H1 (cell line): ENCODE measurements around the gene WDR64. TPM values are rescaled to one million over a fixed set of nuclear protein-coding genes. Genes with fewer than 3 reads are reported as not detected.

Experiments
- CTCF ChIA-PET: fragments of 300-600 bp; sonication (Branson Sonifier 250); formaldehyde crosslinking; loops from one replicate; lab custom pipeline; 2021; ENCODE audit not compliant: partially characterized antibody; lab: Charles Lee
- POLR2A ChIA-PET: fragments of 300-600 bp; sonication (Branson Sonifier 250); formaldehyde crosslinking; loops from one replicate; lab custom pipeline; 2021; ENCODE audit warnings: inconsistent platforms; ENCODE audit not compliant: partially characterized antibody; lab: Charles Lee
- DNase-seq, 2 experiments: peaks; one replicate each; pipeline versions ENCODE4 v3.0.0 to v3.0.0-alpha.2; 2010 to 2022; ENCODE audit warnings: low spot score in 2 of 2, low read depth in 1 of 2, mixed read lengths in 1 of 2
- FAIRE-seq: peaks from 2 replicates; lab custom pipeline; 2011; peaks lifted over from hg19 to GRCh38; lab: Jason Lieb, UNC
- H2AFZ ChIP-seq: 2 replicates; pipeline ENCODE4 v1.8.1; 2012; ENCODE audit warnings: low read length, inconsistent platforms
- H2AK5ac ChIP-seq: 2 replicates; pipeline ENCODE4 v1.6.1; 2013; ENCODE audit warnings: low read depth, low read length
- H2BK120ac ChIP-seq: replicated peaks from 2 replicates; pipeline ENCODE3; 2013; ENCODE audit warnings: low read depth, low read length, inconsistent platforms
- H2BK12ac ChIP-seq: 2 replicates; pipeline ENCODE4 v1.6.1; 2013; ENCODE audit warnings: low read depth, low read length
- H2BK15ac ChIP-seq: 2 replicates; pipeline ENCODE4 v1.6.1; 2013; ENCODE audit warnings: low read length
- H2BK20ac ChIP-seq: 2 replicates; pipeline ENCODE4 v1.6.1; 2013; ENCODE audit warnings: low read length
- H2BK5ac ChIP-seq: 2 replicates; pipeline ENCODE4 v1.6.1; 2013; ENCODE audit warnings: low read depth, low read length
- H3K14ac ChIP-seq: 2 replicates; pipeline ENCODE4 v1.6.1; 2013; ENCODE audit warnings: inconsistent platforms; ENCODE audit not compliant: insufficient read length
- H3K18ac ChIP-seq: 2 replicates; pipeline ENCODE4 v1.6.1; 2013; ENCODE audit warnings: low read length; ENCODE audit errors: extremely low read depth
- H3K23ac ChIP-seq: 2 replicates; pipeline ENCODE4 v1.6.1; 2013; ENCODE audit warnings: inconsistent platforms; ENCODE audit not compliant: insufficient read length
- H3K23me2 ChIP-seq: 2 replicates; pipeline ENCODE4 v1.6.1; 2013; ENCODE audit warnings: low read depth, low read length
- H3K27ac ChIP-seq: 2 replicates; pipeline ENCODE4 v1.6.1; 2011; ENCODE audit warnings: low read depth, low read length, inconsistent platforms
- H3K27me3 ChIP-seq, 4 experiments: replicated peaks in 1 of 4; 1 replicate in 1 of 4; 2 replicates in 3 of 4; pipeline versions ENCODE4 v1.6.1 to v1.8.1; 2011 to 2013; ENCODE audit warnings: low read length in 3 of 4, mild to moderate bottlenecking in 3 of 4, inconsistent platforms in 2 of 4, mixed read lengths in 2 of 4, moderate library complexity in 1 of 4; ENCODE audit not compliant: control insufficient read depth in 3 of 4, insufficient read depth in 3 of 4; ENCODE audit errors: extremely low read depth in 1 of 4
- H3K36me3 ChIP-seq, 4 experiments: 2 replicates each; pipeline versions ENCODE4 v1.6.1 to v1.8.1; 2011 to 2013; ENCODE audit warnings: mild to moderate bottlenecking in 4 of 4, low read length in 3 of 4, moderate library complexity in 2 of 4, control low read depth in 1 of 4, inconsistent platforms in 1 of 4; ENCODE audit not compliant: insufficient read depth in 4 of 4, control insufficient read depth in 2 of 4
- H3K4ac ChIP-seq: replicated peaks from 2 replicates; pipeline ENCODE3; 2013; ENCODE audit warnings: low read length, low read depth, mixed read lengths, inconsistent platforms; ENCODE audit not compliant: insufficient read length
- H3K4me1 ChIP-seq, 4 experiments: replicated peaks in 1 of 4; 1 replicate in 1 of 4; 2 replicates in 3 of 4; pipeline versions ENCODE4 v1.6.1 to v1.8.1; 2011 to 2013; ENCODE audit warnings: low read length in 3 of 4, inconsistent platforms in 2 of 4, mixed read lengths in 1 of 4; ENCODE audit not compliant: insufficient read depth in 4 of 4, control insufficient read depth in 3 of 4
- H3K4me2 ChIP-seq, 2 experiments: 2 replicates each; pipeline versions ENCODE4 v1.6.1 to v1.8.1; 2011 to 2013; ENCODE audit warnings: low read depth in 2 of 2, low read length in 2 of 2, control low read depth in 1 of 2, inconsistent platforms in 1 of 2, mild to moderate bottlenecking in 1 of 2; ENCODE audit not compliant: insufficient read depth in 1 of 2
- H3K4me3 ChIP-seq, 4 experiments: fragments of 200-600, 300-600 bp in 1 of 4; sonication (generic), shearing (Covaris generic), sonication (Bioruptor Twin) in 1 of 4; 2 replicates each; pipeline versions ENCODE4 v1.5.1 to v1.8.1; 2011 to 2016; ENCODE audit warnings: low read length in 4 of 4, low read depth in 3 of 4, control low read depth in 2 of 4, inconsistent platforms in 2 of 4, mild to moderate bottlenecking in 2 of 4, mixed read lengths in 1 of 4, moderate library complexity in 1 of 4; ENCODE audit not compliant: insufficient read depth in 2 of 4; ENCODE audit errors: extremely low read depth in 1 of 4
- H3K56ac ChIP-seq: replicated peaks from 2 replicates; pipeline ENCODE3; 2013; ENCODE audit warnings: low read depth, mild to moderate bottlenecking, mixed read lengths, low read length, inconsistent platforms; ENCODE audit not compliant: insufficient read length
- H3K79me1 ChIP-seq: 2 replicates; pipeline ENCODE4 v1.6.1; 2013; ENCODE audit warnings: low read depth, low read length, control low read depth
- H3K79me2 ChIP-seq, 2 experiments: 2 replicates each; pipeline versions ENCODE4 v1.6.1 to v1.8.1; 2012 to 2013; ENCODE audit warnings: low read length in 2 of 2, mild to moderate bottlenecking in 2 of 2, inconsistent platforms in 1 of 2; ENCODE audit not compliant: insufficient read depth in 2 of 2, control insufficient read depth in 1 of 2
- H3K9ac ChIP-seq, 4 experiments: replicated peaks in 1 of 4; 1 replicate in 1 of 4; 2 replicates in 3 of 4; pipeline versions ENCODE4 v1.6.1 to v1.8.1; 2011 to 2013; ENCODE audit warnings: low read depth in 3 of 4, low read length in 3 of 4, control low read depth in 2 of 4, mild to moderate bottlenecking in 2 of 4, moderate library complexity in 2 of 4, inconsistent platforms in 1 of 4; ENCODE audit errors: extremely low read depth in 1 of 4
- H3K9me3 ChIP-seq, 2 experiments: 2 replicates each; pipeline versions ENCODE4 v1.6.1 to v1.8.1; 2012 to 2013; ENCODE audit warnings: mild to moderate bottlenecking in 2 of 2, moderate library complexity in 2 of 2, control low read depth in 1 of 2, inconsistent platforms in 1 of 2, low read depth in 1 of 2, low read length in 1 of 2, mixed read lengths in 1 of 2; ENCODE audit not compliant: insufficient read depth in 2 of 2
- H4K20me1 ChIP-seq, 2 experiments: replicated peaks in 1 of 2; 2 replicates each; pipeline versions ENCODE3 to v1.8.1; 2011 to 2013; ENCODE audit warnings: inconsistent platforms in 2 of 2, low read length in 2 of 2, mild to moderate bottlenecking in 1 of 2; ENCODE audit not compliant: insufficient read depth in 2 of 2, control insufficient read depth in 1 of 2
- H4K5ac ChIP-seq: 2 replicates; pipeline ENCODE4 v1.6.1; 2013; ENCODE audit warnings: low read length, low read depth, mixed read lengths, inconsistent platforms; ENCODE audit not compliant: insufficient read length
- H4K8ac ChIP-seq: 2 replicates; pipeline ENCODE4 v1.8.0; 2013; ENCODE audit warnings: mild to moderate bottlenecking, moderate library complexity, low read length, inconsistent platforms; ENCODE audit not compliant: insufficient read depth; ENCODE audit errors: extremely low read depth
- H4K91ac ChIP-seq: replicated peaks from 2 replicates; pipeline ENCODE3; 2013; ENCODE audit warnings: low read length, mixed read lengths, inconsistent platforms; ENCODE audit not compliant: insufficient read length
- ASH2L ChIP-seq: fragments of 200-600, 300-600 bp; sonication (generic); IDR thresholded peaks from one replicate; pipeline ENCODE4 v1.7.1; 2017; ENCODE audit warnings: low read length
- BRCA1 ChIP-seq: IDR thresholded peaks from 2 replicates; pipeline ENCODE4 v1.6.1; 2012; ENCODE audit warnings: low read depth, low read length, improper control_type of control experiment
- POLR2AphosphoS5 ChIP-seq: IDR thresholded peaks from 2 replicates; pipeline ENCODE4 v1.6.1; 2011; ENCODE audit warnings: low read depth, low read length
- RAD21 ChIP-seq, 2 experiments: IDR thresholded peaks in 1 of 2; conservative IDR thresholded peaks in 1 of 2; 2 replicates each; pipeline ENCODE4 v1.6.1; 2011; ENCODE audit warnings: low read depth in 2 of 2, low read length in 2 of 2, improper control_type of control experiment in 1 of 2, inconsistent platforms in 1 of 2, mild to moderate bottlenecking in 1 of 2, moderate library complexity in 1 of 2
- SIRT6 ChIP-seq: IDR thresholded peaks from one replicate; pipeline ENCODE4 v1.7.1; 2012; ENCODE audit warnings: low read length, inconsistent platforms
- polyA plus RNA-seq, 7 experiments: library from polyadenylated mRNA; depleted of rRNA in 3 of 7; stranded (reverse) in 5 of 7; unstranded in 2 of 7; fragments of >200 nt in 5 of 7; fragments of 200-250 nt in 2 of 7; gene quantifications; 1 replicate in 5 of 7; 2 replicates in 1 of 7; 4 replicates in 1 of 7; pipeline versions ENCODE4 v1.2.1 to v1.2.3, GENCODE V29; 2011 to 2013; ENCODE audit warnings: missing spikeins in 2 of 7, mixed read lengths in 2 of 7
- total RNA-seq: library from RNA; stranded (reverse); fragmentation: NEBNext Ultra II Directional; extraction: Animal tissue kit (Norgen Biotek cat#: 25700); gene quantifications from 2 replicates; pipeline ENCODE4 v1.2.1, GENCODE V29; 2021
- TF ChIP-seq, protein P1 (sequence below), 3 experiments: IDR thresholded peaks; 1 replicate in 2 of 3; 2 replicates in 1 of 3; pipeline versions ENCODE4 v1.5.1 to v1.6.1; 2011; ENCODE audit warnings: low read length in 3 of 3, mild to moderate bottlenecking in 3 of 3, inconsistent platforms in 2 of 3, low read depth in 1 of 3, moderate library complexity in 1 of 3; ENCODE audit not compliant: insufficient read depth in 1 of 3; ENCODE audit errors: control extremely low read depth in 1 of 3

The WDR64 gene
- total and polyA plus RNA-seq, 2 of the 8 experiments (the other 6 are each of a cell fraction or from before 2014, with no cell fraction given), result 0.02 TPM; not detected in 1

DNA sequence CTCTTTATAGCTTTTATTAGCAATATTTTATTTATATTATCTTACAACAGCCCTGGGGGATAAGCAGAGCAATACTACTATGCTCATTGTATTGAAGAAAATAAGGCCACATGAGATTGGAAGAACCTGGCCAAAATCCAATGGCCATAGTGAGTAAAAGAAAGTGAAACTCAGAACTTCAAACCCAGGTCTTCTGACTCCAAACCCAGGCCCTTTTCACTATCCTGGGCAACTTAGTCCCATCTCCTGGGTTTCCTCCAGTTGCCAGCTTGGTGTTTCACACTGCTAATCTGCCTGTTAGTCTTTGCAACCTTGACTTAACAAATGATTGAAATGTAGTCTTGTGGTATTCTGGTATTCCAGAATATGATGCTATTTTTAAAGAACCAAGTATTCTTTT, 173.5 kb downstream of the WDR64 start:
- no peak overlapping the region for H2BK5ac ChIP-seq
- ChIA-PET POLR2A (interaction anchor here (0.6 kb wide), 1 partner anchor 79 kb away, joined by 3 read pairs; no protein-coding TSS in a partner anchor), CTCF (interaction anchor here (0.8 to 1.0 kb wide), 2 partner anchors 214 to 223 kb away, joined by 3 to 4 read pairs; no protein-coding TSS in a partner anchor)
- TF ChIP-seq POLR2AphosphoS5, result no peak
- no peak for TF ChIP-seq SIRT6
- TF ChIP-seq BRCA1, result no peak
- TF ChIP-seq, protein P1, sequence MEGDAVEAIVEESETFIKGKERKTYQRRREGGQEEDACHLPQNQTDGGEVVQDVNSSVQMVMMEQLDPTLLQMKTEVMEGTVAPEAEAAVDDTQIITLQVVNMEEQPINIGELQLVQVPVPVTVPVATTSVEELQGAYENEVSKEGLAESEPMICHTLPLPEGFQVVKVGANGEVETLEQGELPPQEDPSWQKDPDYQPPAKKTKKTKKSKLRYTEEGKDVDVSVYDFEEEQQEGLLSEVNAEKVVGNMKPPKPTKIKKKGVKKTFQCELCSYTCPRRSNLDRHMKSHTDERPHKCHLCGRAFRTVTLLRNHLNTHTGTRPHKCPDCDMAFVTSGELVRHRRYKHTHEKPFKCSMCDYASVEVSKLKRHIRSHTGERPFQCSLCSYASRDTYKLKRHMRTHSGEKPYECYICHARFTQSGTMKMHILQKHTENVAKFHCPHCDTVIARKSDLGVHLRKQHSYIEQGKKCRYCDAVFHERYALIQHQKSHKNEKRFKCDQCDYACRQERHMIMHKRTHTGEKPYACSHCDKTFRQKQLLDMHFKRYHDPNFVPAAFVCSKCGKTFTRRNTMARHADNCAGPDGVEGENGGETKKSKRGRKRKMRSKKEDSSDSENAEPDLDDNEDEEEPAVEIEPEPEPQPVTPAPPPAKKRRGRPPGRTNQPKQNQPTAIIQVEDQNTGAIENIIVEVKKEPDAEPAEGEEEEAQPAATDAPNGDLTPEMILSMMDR (IDR thresholded peaks at IDR 0.05; ENCODE audit: control extremely low read depth in 1 of 3, insufficient read depth in 1 of 3, low read depth in 1 of 3, low read length in 3 of 3), result no peak
- no peak for TF ChIP-seq RAD21 (IDR thresholded peaks at IDR 0.05 in 1 of 2, conservative IDR thresholded peaks at IDR 0.05 in 1 of 2; ENCODE audit: low read depth in 2 of 2, low read length in 2 of 2)
- TF ChIP-seq ASH2L, result no peak

More for the DNA sequence above, 173.5 kb downstream of the WDR64 start:
- Histone ChIP-seq H2BK15ac (no peak overlapping the region), H2AFZ (no peak overlapping the region), H3K4ac (no peak overlapping the region), H3K27ac (no peak overlapping the region), H3K36me3 (no peaks in the 10 kb centered on the region), H4K20me1 (no peaks in the 10 kb centered on the region), H3K79me1 (no peaks in the 10 kb centered on the region), H3K4me2 (no peak overlapping the region), H3K14ac (no peak overlapping the region), H2BK20ac (no peak overlapping the region), H3K4me3 (no peak overlapping the region), H3K79me2 (no peaks in the 10 kb centered on the region), H3K56ac (no peak overlapping the region), H3K23ac (no peak overlapping the region), H3K18ac (no peak overlapping the region), H3K27me3 (no peaks in the 10 kb centered on the region), H4K5ac (no peak overlapping the region), H4K91ac (no peak overlapping the region), H3K9me3 (no peaks in the 10 kb centered on the region), H3K23me2 (no peaks in the 10 kb centered on the region), H4K8ac (no peak overlapping the region), H3K9ac (no peak overlapping the region), H3K4me1 (no peaks in the 10 kb centered on the region), H2BK12ac (no peak overlapping the region), H2AK5ac (no peak overlapping the region), H2BK120ac (no peak overlapping the region)
- FAIRE-seq (no peak), DNase-seq (no peak)
